ENCODE measurements around the gene PQBP1.

DNA sequence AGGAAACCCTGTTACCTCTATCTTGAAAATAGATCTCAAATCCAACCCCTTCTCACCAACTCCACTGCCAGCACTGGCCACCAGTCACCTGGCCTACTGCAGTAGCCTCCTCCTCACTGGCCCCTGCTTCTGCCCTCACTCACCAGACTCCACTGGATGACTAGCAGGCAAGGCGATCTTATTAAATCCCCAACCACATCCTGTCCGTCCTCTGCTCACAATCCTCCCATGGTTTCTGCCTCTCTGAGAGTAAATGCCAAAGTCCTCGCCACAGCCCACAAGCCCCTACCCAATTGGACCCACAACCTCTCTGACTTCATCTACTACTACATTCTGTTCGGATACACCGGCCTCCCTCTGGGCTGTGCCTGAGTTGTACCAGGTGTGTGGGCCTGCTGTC is 26.5 kb downstream of the PQBP1 start:
- TF ChIP-seq, protein P1, sequence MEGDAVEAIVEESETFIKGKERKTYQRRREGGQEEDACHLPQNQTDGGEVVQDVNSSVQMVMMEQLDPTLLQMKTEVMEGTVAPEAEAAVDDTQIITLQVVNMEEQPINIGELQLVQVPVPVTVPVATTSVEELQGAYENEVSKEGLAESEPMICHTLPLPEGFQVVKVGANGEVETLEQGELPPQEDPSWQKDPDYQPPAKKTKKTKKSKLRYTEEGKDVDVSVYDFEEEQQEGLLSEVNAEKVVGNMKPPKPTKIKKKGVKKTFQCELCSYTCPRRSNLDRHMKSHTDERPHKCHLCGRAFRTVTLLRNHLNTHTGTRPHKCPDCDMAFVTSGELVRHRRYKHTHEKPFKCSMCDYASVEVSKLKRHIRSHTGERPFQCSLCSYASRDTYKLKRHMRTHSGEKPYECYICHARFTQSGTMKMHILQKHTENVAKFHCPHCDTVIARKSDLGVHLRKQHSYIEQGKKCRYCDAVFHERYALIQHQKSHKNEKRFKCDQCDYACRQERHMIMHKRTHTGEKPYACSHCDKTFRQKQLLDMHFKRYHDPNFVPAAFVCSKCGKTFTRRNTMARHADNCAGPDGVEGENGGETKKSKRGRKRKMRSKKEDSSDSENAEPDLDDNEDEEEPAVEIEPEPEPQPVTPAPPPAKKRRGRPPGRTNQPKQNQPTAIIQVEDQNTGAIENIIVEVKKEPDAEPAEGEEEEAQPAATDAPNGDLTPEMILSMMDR (conservative IDR thresholded peaks at IDR 0.05; ENCODE audit: low read depth, low read length): no peak
- TF ChIP-seq EZH2 (IDR thresholded peaks at IDR 0.05; ENCODE audit: borderline replicate concordance, low read depth, low read length, poor library complexity, severe bottlenecking): no peak
